ENCODE measurements around the gene HNRNPH3.
A peak's percentile ranks its signal among the peaks of the same experiment; 100 is the strongest.

The HNRNPH3 gene

GRCh38 chr10:68331455-68332258, at the start of gene HNRNPH3 (continued):
- peak; percentile 100 for TF ChIP-seq ZNF341 (tag by site-specific recombination; IDR thresholded peaks at IDR 0.05; ENCODE audit: low read depth)
- no peak for TF ChIP-seq ZNF155 (tag by site-specific recombination; IDR thresholded peaks at IDR 0.05)
- TF ChIP-seq HOXA7 (CRISPR knock-in tag; IDR thresholded peaks at IDR 0.05; ENCODE audit: borderline replicate concordance), result no peak
- peak; percentile 18 for TF ChIP-seq ZNF366 (tag by site-specific recombination; conservative IDR thresholded peaks at IDR 0.05)
- TF ChIP-seq SP7 (tag by site-specific recombination; IDR thresholded peaks at IDR 0.05), result peak; percentile 83
- no peak; the same call in 1 of the 2 replicates for TF ChIP-seq GLI2 (tag by site-specific recombination; IDR thresholded peaks at IDR 0.05; ENCODE audit: borderline replicate concordance, low read depth)
- no peak for TF ChIP-seq YY2 (tag by site-specific recombination; IDR thresholded peaks at IDR 0.05)
- no peak for TF ChIP-seq ZNF792 (tag by site-specific recombination; IDR thresholded peaks at IDR 0.05)
- TF ChIP-seq MYNN (tag by site-specific recombination; IDR thresholded peaks at IDR 0.05; ENCODE audit: borderline replicate concordance), result no peak
- no peak for TF ChIP-seq HOXD13 (CRISPR knock-in tag; IDR thresholded peaks at IDR 0.05; ENCODE audit: borderline replicate concordance)
- TF ChIP-seq ZNF324 (tag by site-specific recombination; IDR thresholded peaks at IDR 0.05), result peak; percentile 54; the same call in 1 of the 2 replicates
- no peak for TF ChIP-seq ZFP41 (tag by site-specific recombination; IDR thresholded peaks at IDR 0.05; ENCODE audit: borderline replicate concordance)
- TF ChIP-seq SP3 (tag by site-specific recombination; IDR thresholded peaks at IDR 0.05), result peak; percentile 90
- TF ChIP-seq WT1 (tag by site-specific recombination; IDR thresholded peaks at IDR 0.05), result peak; percentile 32; the same call in 1 of the 2 replicates
- TF ChIP-seq PBX3 (CRISPR knock-in tag; IDR thresholded peaks at IDR 0.05), result peak; percentile 80
- TF ChIP-seq ZFP37 (tag by site-specific recombination; IDR thresholded peaks at IDR 0.05), result peak; percentile 67
- TF ChIP-seq OSR2 (tag by site-specific recombination; IDR thresholded peaks at IDR 0.05), result peak; percentile 94
- no peak for TF ChIP-seq ZNF140 (tag by site-specific recombination; IDR thresholded peaks at IDR 0.05)
- TF ChIP-seq PRDM6 (tag by site-specific recombination; IDR thresholded peaks at IDR 0.05), result no peak
- TF ChIP-seq ZNF701 (tag by site-specific recombination; IDR thresholded peaks at IDR 0.05), result no peak
- peak; percentile 81; the same call in 1 of the 2 replicates for TF ChIP-seq KLF9 (tag by site-specific recombination; IDR thresholded peaks at IDR 0.05; ENCODE audit: low read depth)
- no peak for TF ChIP-seq ZNF302 (tag by site-specific recombination; IDR thresholded peaks at IDR 0.05; ENCODE audit: low read depth)
- TF ChIP-seq ZNF114 (tag by site-specific recombination; IDR thresholded peaks at IDR 0.05), result no peak
- TF ChIP-seq KLF17 (tag by site-specific recombination; IDR thresholded peaks at IDR 0.05), result peak; percentile 76
- TF ChIP-seq ZNF426 (tag by site-specific recombination; IDR thresholded peaks at IDR 0.05), result no peak
- TF ChIP-seq ZNF174 (tag by site-specific recombination; IDR thresholded peaks at IDR 0.05), result no peak
- TF ChIP-seq ZNF266 (tag by site-specific recombination; IDR thresholded peaks at IDR 0.05; ENCODE audit: low read depth), result no peak
- TF ChIP-seq, protein P1, sequence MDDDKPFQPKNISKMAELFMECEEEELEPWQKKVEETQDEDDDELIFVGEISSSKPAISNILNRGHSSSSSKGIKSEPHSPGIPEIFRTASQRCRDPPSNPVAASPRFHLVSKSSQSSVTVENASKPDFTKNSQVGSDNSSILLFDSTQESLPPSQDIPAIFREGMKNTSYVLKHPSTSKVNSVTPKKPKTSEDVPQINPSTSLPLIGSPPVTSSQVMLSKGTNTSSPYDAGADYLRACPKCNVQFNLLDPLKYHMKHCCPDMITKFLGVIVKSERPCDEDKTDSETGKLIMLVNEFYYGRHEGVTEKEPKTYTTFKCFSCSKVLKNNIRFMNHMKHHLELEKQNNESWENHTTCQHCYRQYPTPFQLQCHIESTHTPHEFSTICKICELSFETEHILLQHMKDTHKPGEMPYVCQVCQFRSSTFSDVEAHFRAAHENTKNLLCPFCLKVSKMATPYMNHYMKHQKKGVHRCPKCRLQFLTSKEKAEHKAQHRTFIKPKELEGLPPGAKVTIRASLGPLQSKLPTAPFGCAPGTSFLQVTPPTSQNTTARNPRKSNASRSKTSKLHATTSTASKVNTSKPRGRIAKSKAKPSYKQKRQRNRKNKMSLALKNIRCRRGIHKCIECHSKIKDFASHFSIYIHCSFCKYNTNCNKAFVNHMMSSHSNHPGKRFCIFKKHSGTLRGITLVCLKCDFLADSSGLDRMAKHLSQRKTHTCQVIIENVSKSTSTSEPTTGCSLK (tag by site-specific recombination; IDR thresholded peaks at IDR 0.05), result no peak
- TF ChIP-seq GLI4 (tag by site-specific recombination; IDR thresholded peaks at IDR 0.05), result no peak
- peak; percentile 88 for TF ChIP-seq ZBTB17 (tag by site-specific recombination; IDR thresholded peaks at IDR 0.05)
- peak; percentile 82 for TF ChIP-seq KLF7 (tag by site-specific recombination; IDR thresholded peaks at IDR 0.05; ENCODE audit: borderline replicate concordance)
- TF ChIP-seq ZNF248 (tag by site-specific recombination; IDR thresholded peaks at IDR 0.05), result no peak
- TF ChIP-seq, protein P2, sequence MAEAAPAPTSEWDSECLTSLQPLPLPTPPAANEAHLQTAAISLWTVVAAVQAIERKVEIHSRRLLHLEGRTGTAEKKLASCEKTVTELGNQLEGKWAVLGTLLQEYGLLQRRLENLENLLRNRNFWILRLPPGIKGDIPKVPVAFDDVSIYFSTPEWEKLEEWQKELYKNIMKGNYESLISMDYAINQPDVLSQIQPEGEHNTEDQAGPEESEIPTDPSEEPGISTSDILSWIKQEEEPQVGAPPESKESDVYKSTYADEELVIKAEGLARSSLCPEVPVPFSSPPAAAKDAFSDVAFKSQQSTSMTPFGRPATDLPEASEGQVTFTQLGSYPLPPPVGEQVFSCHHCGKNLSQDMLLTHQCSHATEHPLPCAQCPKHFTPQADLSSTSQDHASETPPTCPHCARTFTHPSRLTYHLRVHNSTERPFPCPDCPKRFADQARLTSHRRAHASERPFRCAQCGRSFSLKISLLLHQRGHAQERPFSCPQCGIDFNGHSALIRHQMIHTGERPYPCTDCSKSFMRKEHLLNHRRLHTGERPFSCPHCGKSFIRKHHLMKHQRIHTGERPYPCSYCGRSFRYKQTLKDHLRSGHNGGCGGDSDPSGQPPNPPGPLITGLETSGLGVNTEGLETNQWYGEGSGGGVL (tag by site-specific recombination; IDR thresholded peaks at IDR 0.05), result peak; percentile 79
- TF ChIP-seq ZNF747 (tag by site-specific recombination; IDR thresholded peaks at IDR 0.05), result no peak

All from HEK293 (cell line).